ENCODE measurements around the gene TCEA2. TPM values are rescaled to one million over a fixed set of nuclear protein-coding genes. Genes with fewer than 3 reads are reported as not detected.

The TCEA2 gene
- total and polyA plus RNA-seq, 2 of the 13 experiments (the other 11 are each of a cell fraction or from before 2014, with no cell fraction given): 28.1 to 33.7 TPM

- TF ChIP-seq, protein P1, sequence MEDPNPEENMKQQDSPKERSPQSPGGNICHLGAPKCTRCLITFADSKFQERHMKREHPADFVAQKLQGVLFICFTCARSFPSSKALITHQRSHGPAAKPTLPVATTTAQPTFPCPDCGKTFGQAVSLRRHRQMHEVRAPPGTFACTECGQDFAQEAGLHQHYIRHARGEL (CRISPR knock-in tag; IDR thresholded peaks at IDR 0.05): no peak
- TF ChIP-seq ZNF432 (CRISPR knock-in tag; IDR thresholded peaks at IDR 0.05; ENCODE audit: borderline replicate concordance): no peak
- TF ChIP-seq ZNF782 (CRISPR knock-in tag; IDR thresholded peaks at IDR 0.05; ENCODE audit: borderline replicate concordance): no peak
- no peak for TF ChIP-seq ZNF333 (CRISPR knock-in tag; IDR thresholded peaks at IDR 0.05; ENCODE audit: borderline replicate concordance)
- TF ChIP-seq DPF2 (CRISPR knock-in tag; IDR thresholded peaks at IDR 0.05; ENCODE audit: borderline replicate concordance, low read depth): no peak
- TF ChIP-seq SNRNP70 (IDR thresholded peaks at IDR 0.05; ENCODE audit: low read depth, low read length): no peak
- no peak for TF ChIP-seq GABPB1 (CRISPR knock-in tag; IDR thresholded peaks at IDR 0.05)
- TF ChIP-seq TEAD3 (CRISPR knock-in tag; optimal IDR thresholded peaks at IDR 0.05; ENCODE audit: borderline replicate concordance): no peak
- TF ChIP-seq MZF1 (CRISPR knock-in tag; IDR thresholded peaks at IDR 0.05; ENCODE audit: borderline replicate concordance): no peak
- TF ChIP-seq ZC3H4 (CRISPR knock-in tag; IDR thresholded peaks at IDR 0.05; ENCODE audit: borderline replicate concordance): no peak
- TF ChIP-seq, protein P2, sequence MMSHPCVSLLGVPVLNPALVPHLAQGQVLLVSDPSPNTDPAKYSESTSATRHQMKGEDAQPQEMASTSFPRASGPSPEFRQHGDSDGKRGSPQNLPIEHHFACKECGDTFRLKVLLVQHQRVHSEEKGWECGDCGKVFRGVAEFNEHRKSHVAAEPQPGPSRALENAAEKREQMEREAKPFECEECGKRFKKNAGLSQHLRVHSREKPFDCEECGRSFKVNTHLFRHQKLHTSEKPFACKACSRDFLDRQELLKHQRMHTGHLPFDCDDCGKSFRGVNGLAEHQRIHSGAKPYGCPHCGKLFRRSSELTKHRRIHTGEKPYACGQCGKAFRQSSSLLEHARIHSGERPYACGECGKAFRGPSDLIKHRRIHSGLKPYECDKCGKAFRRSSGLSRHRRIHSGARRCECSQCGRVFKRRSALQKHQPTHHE (CRISPR knock-in tag; IDR thresholded peaks at IDR 0.05; ENCODE audit: borderline replicate concordance): no peak
- TF ChIP-seq SUZ12 (IDR thresholded peaks at IDR 0.05; ENCODE audit: low read depth, low read length): no peak
- TF ChIP-seq ZFY (CRISPR knock-in tag; IDR thresholded peaks at IDR 0.05): no peak
- TF ChIP-seq, protein P3, sequence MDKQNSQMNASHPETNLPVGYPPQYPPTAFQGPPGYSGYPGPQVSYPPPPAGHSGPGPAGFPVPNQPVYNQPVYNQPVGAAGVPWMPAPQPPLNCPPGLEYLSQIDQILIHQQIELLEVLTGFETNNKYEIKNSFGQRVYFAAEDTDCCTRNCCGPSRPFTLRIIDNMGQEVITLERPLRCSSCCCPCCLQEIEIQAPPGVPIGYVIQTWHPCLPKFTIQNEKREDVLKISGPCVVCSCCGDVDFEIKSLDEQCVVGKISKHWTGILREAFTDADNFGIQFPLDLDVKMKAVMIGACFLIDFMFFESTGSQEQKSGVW (CRISPR knock-in tag; IDR thresholded peaks at IDR 0.05; ENCODE audit: borderline replicate concordance): no peak
- no peak for TF ChIP-seq HOXA5 (CRISPR knock-in tag; IDR thresholded peaks at IDR 0.05)
- TF ChIP-seq NCOA2 (CRISPR knock-in tag; IDR thresholded peaks at IDR 0.05): no peak
- TF ChIP-seq ZBTB4 (CRISPR knock-in tag; IDR thresholded peaks at IDR 0.05; ENCODE audit: borderline replicate concordance): no peak
- no peak for TF ChIP-seq ZNF841 (CRISPR knock-in tag; IDR thresholded peaks at IDR 0.05; ENCODE audit: borderline replicate concordance)
- no peak for TF ChIP-seq RARG (CRISPR knock-in tag; IDR thresholded peaks at IDR 0.05; ENCODE audit: low read depth)
- TF ChIP-seq ZNF777 (CRISPR knock-in tag; IDR thresholded peaks at IDR 0.05): no peak
- TF ChIP-seq TBX2 (CRISPR knock-in tag; IDR thresholded peaks at IDR 0.05; ENCODE audit: borderline replicate concordance): no peak
- no peak for TF ChIP-seq FOXK1 (CRISPR knock-in tag; IDR thresholded peaks at IDR 0.05; ENCODE audit: borderline replicate concordance, low read depth)
Measured at GRCh38 chr20:64021124-64021975, 41.6 kb upstream of the TCEA2 start (continued).
